KBM-7 (cell line): ENCODE data around the gene TMEM263.
"Not testable (repeated sequence)": the region's sequence is repeated elsewhere in the genome, so short reads cannot be mapped to it uniquely, and the experiment has no call there.

Source experiments
- DNase-seq: peaks from one replicate; pipeline ENCODE4 v3.0.0-alpha.2; 2015
- in situ Hi-C: fragments of 300-500 bp; cut with MboI; formaldehyde crosslinking; loops from 2 replicates; pipeline ENCODE4 v1.14.3; 2020; ENCODE audit warnings: low sequenced_read_pairs, low pct_unique_long_range_greater_than_20kb, mixed read lengths

The TMEM263 gene

GRCh38 chr12:106978035-106978800, 22.5 kb downstream of the TMEM263 start:
- DNase-seq = peak; percentile 43

GRCh38 chr12:106980944-106981343, 25.2 kb downstream of the TMEM263 start:
- no peak for DNase-seq
- in situ Hi-C loops = no loop called here

More at GRCh38 chr12:106978035-106978800, 22.5 kb downstream of the TMEM263 start:
- in situ Hi-C loops = no loop called here

DNA sequence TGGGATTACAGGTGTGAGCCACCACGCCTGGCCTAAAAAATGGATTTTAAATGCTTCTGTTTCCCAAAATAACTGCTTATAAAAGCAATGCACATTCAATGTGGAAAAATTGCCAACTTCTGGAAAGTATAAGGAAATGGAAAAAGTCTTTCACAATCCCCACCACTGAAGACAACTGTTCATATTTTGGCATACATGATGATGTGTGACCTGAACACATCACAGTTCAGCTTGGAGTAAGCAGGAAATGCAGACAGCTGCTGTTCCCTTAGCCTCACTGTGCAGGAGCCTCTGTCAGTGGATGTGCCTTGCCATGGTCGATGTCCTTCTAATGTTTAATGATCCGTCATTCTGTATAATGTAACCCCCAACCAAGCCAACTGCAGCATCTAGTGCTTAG, 26.1 kb downstream of the TMEM263 start:
- in situ Hi-C loops = no loop called here
- no peak for DNase-seq

DNA sequence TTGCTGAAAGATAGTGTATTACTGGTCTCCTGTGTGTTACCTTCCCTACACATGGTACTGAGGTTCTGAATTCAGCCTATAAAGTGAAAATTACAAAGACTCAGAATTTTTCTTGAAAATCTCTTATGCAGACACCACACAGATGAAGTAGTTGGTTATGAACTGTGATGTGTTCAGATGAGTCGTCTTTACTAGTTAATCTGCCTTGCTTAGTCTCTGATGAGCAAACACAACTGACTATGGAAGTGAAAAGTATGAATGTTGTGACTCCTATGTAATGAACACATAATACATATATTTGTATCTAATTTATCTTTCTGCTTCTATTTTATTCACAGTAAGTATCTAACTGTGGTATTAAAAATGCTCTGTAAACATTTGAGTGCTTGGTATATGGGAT, 26.5 kb downstream of the TMEM263 start:
- DNase-seq = no peak
- in situ Hi-C loops = no loop called here

- in situ Hi-C loops = no loop called here
- no peak for DNase-seq
These were observed 29.0 kb downstream of the TMEM263 start for GRCh38 chr12:106984588-106985137.

DNA sequence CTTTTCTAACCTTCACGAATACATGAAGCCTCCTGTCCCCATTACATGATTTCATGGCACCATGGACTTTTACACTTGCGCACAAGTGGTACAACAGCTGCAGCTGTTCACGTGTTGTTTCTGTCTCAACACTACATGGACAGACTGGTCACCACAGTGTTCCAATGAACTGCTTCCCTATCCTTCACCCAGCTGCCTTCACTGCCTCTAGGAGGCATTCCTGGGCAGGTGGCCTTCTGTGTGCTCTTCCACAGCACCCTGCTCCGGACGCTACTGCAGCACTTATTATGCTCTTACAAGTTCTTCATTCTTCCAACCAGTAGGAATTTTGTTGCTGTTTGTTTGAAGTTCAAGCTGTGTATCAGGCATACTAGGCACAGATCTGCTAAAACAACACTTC, 29.8 kb downstream of the TMEM263 start:
- in situ Hi-C loops = no loop called here
- no peak for DNase-seq

- in situ Hi-C loops = no loop called here
- no peak for DNase-seq
These were observed 30.4 kb downstream of the TMEM263 start for GRCh38 chr12:106986135-106986534.

DNA sequence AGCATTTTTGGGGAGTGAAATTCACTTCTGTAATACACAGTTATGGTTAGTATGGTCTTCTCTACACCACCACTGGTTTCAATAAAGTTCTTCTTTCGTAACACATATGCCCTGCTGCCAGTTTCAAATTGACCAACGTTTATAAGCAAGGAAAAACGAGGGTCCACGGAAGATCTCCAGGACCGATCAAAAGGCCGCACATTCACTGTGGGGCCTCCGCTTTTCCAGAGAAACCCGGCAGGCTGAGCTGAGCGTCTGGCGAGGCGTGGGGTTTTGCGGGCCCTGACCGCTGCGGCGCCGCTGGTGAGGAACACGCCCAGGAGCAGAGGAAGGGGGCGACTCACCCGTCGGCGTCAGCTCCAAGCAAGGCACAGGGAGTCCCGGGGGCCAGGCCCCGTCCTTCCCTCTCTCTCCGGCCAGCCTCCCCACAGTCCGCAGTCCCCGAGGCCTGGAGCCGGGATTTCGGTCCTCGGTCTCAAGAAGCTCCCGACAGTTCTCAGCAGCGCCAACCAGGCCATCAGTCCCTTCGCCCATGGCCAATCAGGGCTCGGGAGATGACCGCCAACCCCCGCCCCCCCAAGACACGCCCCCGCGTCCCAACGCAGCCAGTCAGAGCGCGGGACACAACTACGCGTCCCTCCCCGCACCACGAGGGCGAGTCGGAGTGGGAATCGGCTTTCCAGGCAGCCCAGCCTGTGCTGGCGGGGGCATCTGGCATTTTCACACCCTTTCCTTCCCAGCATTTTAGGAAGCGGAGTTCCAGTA, 31.1 kb downstream of the TMEM263 start, which contains the start of gene MTERF2:
Gene MTERF2 (minus strand): TSS at position 522 of the 765 bp plus-strand sequence. CDS start 8,432 bp downstream, outside the sequence.
- DNase-seq = peak; percentile 69
- in situ Hi-C loops = no loop called here

DNA sequence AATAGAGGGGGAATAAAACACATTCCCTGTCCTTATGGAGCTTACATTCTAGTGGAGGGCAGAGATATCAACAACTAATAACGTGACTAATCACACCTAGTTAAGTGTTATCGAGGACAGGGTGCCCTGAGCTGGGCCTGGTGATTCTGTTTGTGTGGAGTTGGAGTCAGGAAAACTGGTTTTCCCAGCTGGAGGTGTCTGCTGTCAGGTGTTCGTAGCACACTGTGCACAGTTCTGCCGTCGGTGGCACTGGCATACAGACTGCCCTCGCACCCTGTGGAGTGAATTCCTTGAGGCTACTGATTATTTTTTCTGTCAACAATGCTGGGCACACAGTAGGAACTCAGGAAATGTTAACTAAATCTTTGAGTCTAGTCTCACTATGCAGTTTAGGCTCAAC, 32.1 kb downstream of the TMEM263 start:
- no peak for DNase-seq
- in situ Hi-C loops = no loop called here

DNA sequence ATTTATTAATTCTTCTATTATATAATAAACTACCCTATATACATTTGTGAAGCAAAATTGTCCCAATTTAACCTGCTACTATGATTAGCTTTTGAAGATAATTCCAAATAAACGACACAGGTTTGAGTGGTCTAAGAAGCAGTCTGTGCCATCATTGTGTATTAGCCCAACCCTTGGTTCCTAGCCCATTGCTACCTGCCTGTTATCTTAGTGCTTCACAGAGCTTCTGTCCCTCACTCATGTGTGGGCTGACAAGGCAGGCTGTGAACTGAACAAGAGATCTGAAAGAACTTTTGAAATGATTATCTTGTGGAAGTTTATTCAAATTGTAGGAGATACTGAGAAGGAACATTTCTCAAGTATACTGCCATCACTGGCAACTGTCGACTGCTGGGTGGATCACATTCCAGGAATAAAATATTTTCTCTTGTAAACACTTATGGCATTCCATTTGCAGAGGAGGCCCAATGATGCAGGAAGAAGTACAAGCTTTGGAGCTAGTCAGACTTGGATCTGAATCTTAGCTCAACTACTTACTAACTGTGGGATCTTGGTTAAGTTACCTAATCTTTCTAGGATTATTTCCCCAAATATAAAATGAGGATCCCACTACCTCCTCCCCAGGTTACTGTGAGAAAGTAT, 39.0 kb downstream of the TMEM263 start:
- no peak for DNase-seq
- in situ Hi-C loops = no loop called here

GRCh38 chr12:106996102-106996501, 40.4 kb downstream of the TMEM263 start:
- in situ Hi-C loops, DNase-seq: not testable (repeated sequence)

DNA sequence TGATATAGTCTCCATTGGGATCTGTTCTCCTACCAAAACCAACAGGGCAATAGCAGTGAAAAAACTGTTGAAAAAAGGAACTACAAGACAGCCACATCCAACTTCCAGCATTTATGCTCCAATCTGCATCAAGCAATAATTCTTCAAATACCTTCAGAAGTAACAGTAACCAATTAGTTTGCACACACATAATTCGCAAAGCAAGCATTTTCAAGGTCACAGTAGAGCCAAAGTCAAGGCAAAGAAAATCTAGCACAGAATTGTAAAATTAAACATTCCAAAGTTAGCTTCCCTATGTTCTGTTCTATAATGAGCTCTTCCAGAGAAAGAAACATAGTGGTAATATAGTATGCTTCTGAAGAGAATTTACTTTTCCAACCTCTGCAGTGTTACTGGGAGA, 42.2 kb downstream of the TMEM263 start:
- in situ Hi-C loops = no loop called here
- DNase-seq = no peak

DNA sequence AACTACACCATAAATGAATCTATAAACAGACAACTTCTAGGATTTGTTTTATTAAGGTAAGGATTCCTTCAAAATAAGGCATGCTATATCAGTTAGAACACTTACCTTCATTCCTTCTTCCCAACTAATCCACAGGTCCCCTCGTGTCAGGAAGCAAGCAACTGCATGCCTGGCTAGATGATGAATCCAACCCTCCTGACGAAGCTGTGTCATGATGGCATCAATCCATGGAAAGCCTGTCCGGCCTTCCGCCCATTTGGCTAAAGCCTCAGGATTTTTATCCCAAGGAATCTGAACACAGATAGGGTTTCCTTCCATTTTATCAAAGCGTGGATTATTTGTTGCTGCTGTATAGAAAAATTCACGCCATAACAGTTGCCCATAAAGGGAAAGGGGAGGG, 43.7 kb downstream of the TMEM263 start:
- DNase-seq = no peak
- in situ Hi-C loops = no loop called here

- in situ Hi-C loops = not testable (repeated sequence)
These were observed 47.0 kb downstream of the TMEM263 start for GRCh38 chr12:107002665-107003064.

GRCh38 chr12:107007411-107007810, 51.7 kb downstream of the TMEM263 start:
- no peak for DNase-seq
- in situ Hi-C loops = no loop called here

More at GRCh38 chr12:107002665-107003064, 47.0 kb downstream of the TMEM263 start:
- DNase-seq = not testable (repeated sequence)

DNA sequence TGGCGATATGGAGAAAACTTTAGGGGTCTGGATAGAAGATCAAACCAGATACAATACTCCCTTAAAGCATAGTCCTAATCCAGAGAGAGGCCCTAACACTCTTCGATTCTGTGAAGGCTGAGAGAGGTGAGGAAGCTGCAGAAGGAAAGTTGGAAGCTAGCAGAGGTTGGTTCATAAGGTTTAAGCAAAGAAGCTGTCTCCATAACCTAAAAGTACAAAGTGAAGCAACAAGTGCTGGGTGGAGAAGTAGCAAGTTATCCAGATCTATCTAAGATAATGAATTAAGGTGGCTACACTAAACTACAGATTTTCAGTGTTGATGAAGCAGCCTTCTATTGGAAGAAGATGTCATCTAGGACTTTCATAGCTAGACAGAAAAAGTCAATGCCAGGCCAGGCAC, 55.8 kb downstream of the TMEM263 start:
- in situ Hi-C loops = no loop called here
- no peak for DNase-seq

DNA sequence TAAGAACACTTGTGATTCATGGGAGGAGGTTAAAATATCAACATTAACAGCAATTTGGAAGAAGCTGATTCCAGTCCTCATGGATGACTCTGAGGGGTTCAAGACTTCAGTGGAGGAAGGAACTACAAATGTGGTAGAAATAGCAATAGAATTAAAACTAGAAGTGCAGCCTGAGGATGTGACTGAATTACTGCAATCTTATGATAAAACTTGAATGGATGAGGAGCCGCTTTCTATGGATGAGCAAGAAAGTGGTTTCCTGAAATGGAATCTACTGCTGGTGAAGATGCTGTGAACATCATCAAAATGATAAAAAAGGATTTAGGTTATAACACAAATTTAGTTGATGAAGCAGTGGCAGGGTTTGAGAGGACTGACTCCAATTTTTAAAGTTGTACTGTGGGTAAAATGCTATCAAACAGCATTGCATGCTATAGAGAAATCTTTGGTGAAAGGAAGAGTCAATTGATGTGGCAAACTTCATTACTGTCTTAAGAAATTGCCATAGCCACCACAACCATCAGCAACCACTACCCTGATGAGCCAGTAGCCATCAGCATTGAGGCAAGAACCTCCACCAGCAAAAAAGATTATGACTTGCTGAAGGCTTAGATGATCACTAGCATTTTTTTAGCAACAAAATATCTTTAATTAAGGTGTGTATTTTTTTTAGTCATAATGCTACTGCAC, 57.2 kb downstream of the TMEM263 start:
- in situ Hi-C loops = no loop called here
- no peak for DNase-seq

GRCh38 chr12:107014055-107014454, 58.3 kb downstream of the TMEM263 start:
- no peak for DNase-seq
- in situ Hi-C loops = no loop called here

DNA sequence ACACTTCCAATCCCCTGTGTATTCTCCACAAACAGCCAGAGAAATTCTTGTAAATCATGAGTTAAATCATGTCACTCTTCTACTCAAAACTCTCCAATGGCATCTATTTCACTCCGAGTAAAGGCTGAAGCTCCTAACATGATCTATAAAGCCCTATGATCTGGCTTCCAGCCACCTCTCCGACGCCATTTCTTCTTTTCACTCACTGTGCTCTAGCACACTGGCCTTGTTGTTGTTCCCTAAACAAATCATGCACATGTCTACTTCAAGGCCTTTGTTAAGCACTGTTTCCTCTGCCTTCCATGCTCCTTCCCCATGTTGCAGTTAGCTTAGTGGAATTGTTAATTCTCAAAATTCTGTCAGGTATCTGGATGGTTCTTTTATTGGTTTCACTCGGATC, 61.3 kb downstream of the TMEM263 start:
- in situ Hi-C loops = no loop called here
- DNase-seq = no peak
